SK-N-SH treated with all-trans-retinoic acid at 6 μM for 48 hours (cell line): ENCODE data around the gene GNAZ.

Experiments
- RARB ChIP-seq: fragments of 250-450 bp; sonication (Bioruptor Pico); IDR thresholded peaks from 2 replicates; pipeline ENCODE4 v1.8.0; 2021; ENCODE audit warnings: mild to moderate bottlenecking, moderate library complexity
- SNAI2 ChIP-seq: fragments of 250-450 bp; sonication (Bioruptor Pico); IDR thresholded peaks from 2 replicates; pipeline ENCODE4 v1.5.0; 2020; ENCODE audit warnings: mild to moderate bottlenecking, moderate library complexity
- ZFP3 ChIP-seq: fragments of 250-450 bp; sonication (Bioruptor Pico); IDR thresholded peaks from 2 replicates; pipeline ENCODE4 v1.5.0; 2020; ENCODE audit warnings: mild to moderate bottlenecking, moderate library complexity
- ZNF8 ChIP-seq: fragments of 450-650 bp; formaldehyde crosslinking; IDR thresholded peaks from 2 replicates; pipeline ENCODE4 v1.5.0; 2020; ENCODE audit warnings: mild to moderate bottlenecking, moderate library complexity
- TF ChIP-seq, protein P1 (sequence below): fragments of 250-450 bp; sonication (Bioruptor Pico); IDR thresholded peaks from 2 replicates; pipeline ENCODE4 v1.5.1; 2021; ENCODE audit warnings: mild to moderate bottlenecking, moderate library complexity
- TF ChIP-seq, protein P2 (sequence below): fragments of 250-450 bp; sonication (Bioruptor Pico); IDR thresholded peaks from 2 replicates; pipeline ENCODE4 v1.8.0; 2021; ENCODE audit warnings: low read depth, mild to moderate bottlenecking, moderate library complexity, borderline replicate concordance

DNA sequence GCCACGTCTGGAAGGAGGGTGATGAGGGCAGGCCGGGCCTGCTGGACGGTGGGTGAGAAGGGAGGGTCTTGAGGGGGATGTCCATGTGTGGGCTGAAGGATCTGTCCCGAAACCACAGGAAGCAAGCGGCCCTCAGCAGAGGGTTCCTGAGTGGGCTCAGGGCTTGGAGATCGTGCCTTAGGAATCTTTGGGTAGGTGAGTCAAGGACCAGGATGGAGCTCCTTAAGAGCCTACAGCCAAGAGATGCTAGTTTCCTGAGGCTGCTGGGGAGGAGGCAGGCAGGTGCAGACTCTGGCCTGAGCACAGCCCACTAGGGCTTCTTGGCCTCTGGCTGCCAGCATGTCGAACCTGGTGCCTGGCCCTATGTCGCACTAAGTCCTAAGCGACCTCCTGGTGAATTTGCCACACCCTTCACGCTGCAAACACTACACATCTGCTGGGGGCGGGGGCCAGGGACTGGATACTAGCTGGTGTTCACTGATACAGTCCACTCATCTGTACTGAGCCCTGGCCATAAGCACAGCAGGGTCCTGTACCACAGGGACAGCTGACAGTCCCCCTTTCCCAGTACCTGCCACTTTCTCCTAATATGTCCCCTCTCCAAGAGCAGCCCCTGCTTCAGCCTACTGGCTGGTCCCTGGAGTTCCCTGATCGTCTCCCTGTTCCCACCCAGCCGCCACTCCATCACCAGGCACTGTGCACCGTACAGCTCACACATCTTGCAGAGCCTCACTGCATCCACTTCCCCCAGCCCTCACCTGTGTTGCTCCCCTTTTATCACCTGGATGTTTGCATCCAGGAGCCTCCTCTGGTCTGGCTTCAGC is 19.5 kb downstream of the GNAZ start:
- TF ChIP-seq, protein P1, sequence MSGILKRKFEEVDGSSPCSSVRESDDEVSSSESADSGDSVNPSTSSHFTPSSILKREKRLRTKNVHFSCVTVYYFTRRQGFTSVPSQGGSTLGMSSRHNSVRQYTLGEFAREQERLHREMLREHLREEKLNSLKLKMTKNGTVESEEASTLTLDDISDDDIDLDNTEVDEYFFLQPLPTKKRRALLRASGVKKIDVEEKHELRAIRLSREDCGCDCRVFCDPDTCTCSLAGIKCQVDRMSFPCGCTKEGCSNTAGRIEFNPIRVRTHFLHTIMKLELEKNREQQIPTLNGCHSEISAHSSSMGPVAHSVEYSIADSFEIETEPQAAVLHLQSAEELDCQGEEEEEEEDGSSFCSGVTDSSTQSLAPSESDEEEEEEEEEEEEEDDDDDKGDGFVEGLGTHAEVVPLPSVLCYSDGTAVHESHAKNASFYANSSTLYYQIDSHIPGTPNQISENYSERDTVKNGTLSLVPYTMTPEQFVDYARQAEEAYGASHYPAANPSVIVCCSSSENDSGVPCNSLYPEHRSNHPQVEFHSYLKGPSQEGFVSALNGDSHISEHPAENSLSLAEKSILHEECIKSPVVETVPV (CRISPR knock-in tag): no peak
- TF ChIP-seq ZFP3 (CRISPR knock-in tag): no peak
- TF ChIP-seq, protein P2, sequence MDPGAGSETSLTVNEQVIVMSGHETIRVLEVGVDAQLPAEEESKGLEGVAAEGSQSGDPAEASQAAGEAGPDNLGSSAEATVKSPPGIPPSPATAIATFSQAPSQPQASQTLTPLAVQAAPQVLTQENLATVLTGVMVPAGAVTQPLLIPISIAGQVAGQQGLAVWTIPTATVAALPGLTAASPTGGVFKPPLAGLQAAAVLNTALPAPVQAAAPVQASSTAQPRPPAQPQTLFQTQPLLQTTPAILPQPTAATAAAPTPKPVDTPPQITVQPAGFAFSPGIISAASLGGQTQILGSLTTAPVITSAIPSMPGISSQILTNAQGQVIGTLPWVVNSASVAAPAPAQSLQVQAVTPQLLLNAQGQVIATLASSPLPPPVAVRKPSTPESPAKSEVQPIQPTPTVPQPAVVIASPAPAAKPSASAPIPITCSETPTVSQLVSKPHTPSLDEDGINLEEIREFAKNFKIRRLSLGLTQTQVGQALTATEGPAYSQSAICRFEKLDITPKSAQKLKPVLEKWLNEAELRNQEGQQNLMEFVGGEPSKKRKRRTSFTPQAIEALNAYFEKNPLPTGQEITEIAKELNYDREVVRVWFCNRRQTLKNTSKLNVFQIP (CRISPR knock-in tag): no peak
- no peak for TF ChIP-seq SNAI2 (CRISPR knock-in tag)
- no peak for TF ChIP-seq ZNF8 (CRISPR knock-in tag)
- TF ChIP-seq RARB: no peak
